Upper lobe of right lung (tissue), 1 donor: Measurements from ENCODE around the gene CCDC137. TPM values are rescaled to one million over a fixed set of nuclear protein-coding genes. Genes with fewer than 3 reads are reported as not detected.
A peak's percentile ranks its signal among the peaks of the same experiment; 100 is the strongest.

Experiments
- ATAC-seq: fragments of 200-7000 bp; cut with Tn5 transposase; one replicate; pipeline ENCODE4 v1.9.1; 2020; ENCODE audit warnings: mild to moderate bottlenecking, moderate library complexity
- DNase-seq: peaks from one replicate; pipeline ENCODE4 v3.0.0-alpha.2; 2020
- H3K27ac ChIP-seq: fragments of 200-600 bp; one replicate; pipeline ENCODE4 v1.8.0; 2022
- H3K27me3 ChIP-seq: fragments of 200-600 bp; one replicate; pipeline ENCODE4 v1.8.0; 2022; ENCODE audit warnings: mild to moderate bottlenecking
- H3K36me3 ChIP-seq: fragments of 200-600 bp; one replicate; pipeline ENCODE4 v1.8.0; 2022
- H3K4me1 ChIP-seq: fragments of 200-600 bp; one replicate; pipeline ENCODE4 v1.8.0; 2022
- H3K4me3 ChIP-seq: fragments of 200-600 bp; one replicate; pipeline ENCODE4 v1.8.0; 2022; ENCODE audit warnings: mild to moderate bottlenecking
- H3K9me3 ChIP-seq: fragments of 200-600 bp; one replicate; pipeline ENCODE4 v1.8.0; 2022
- CTCF ChIP-seq: fragments of 200-600 bp; IDR thresholded peaks from one replicate; pipeline ENCODE4 v1.8.0; 2022; ENCODE audit warnings: antibody characterized with exemption
- intact Hi-C: fragments of 100-400 bp; cut with DNase I; formaldehyde crosslinking; loops from one replicate; pipeline ENCODE4 v1.11.0; 2022
- total RNA-seq: library from RNA; stranded (reverse); fragmentation: NEBNext Ultra II Directional; extraction: Animal tissue kit (Norgen Biotek cat#: 25700); gene quantifications from one replicate; pipeline ENCODE4 v1.2.1, GENCODE V29; 2021
- donor health status: DM: no; HTN: yes; CAD: no; lungs with severe emphysema.

The CCDC137 gene
- total RNA-seq, 1 donor from 2014 or later, result 13.7 TPM

DNA sequence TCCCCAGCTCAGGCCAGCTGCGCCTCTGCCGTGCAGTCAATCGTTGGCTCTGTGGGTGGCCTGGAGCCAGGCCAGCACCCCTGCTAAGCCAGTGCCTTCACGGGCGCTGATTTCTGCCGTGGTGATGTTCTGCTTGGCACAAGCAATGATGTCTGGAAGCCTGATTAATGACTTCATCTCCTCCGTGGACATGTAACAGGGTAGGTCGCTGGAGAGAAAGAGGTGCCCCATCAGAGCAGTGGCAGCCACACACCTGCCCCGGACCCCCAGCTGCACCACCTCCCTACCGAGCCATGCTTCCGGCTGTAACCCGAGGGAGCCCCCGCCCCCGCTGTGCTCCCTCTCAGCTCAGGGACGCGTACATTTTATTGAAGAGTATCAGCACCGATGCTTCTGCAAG lies 15.1 kb downstream of the CCDC137 start:
- no peaks in the 10 kb centered on the region for H3K9me3 ChIP-seq
- TF ChIP-seq CTCF, result no peak
- DNase-seq (no peak), ATAC-seq (no peak)
- H3K4me1 ChIP-seq, result peaks cover 27% of the 10 kb centered on the region
- peaks cover 14% of the 10 kb centered on the region for H3K36me3 ChIP-seq
- no peak overlapping the region for H3K4me3 ChIP-seq
- H3K27ac ChIP-seq, result no peak overlapping the region
- no peaks in the 10 kb centered on the region for H3K27me3 ChIP-seq
- intact Hi-C loops, result no loop called here

DNA sequence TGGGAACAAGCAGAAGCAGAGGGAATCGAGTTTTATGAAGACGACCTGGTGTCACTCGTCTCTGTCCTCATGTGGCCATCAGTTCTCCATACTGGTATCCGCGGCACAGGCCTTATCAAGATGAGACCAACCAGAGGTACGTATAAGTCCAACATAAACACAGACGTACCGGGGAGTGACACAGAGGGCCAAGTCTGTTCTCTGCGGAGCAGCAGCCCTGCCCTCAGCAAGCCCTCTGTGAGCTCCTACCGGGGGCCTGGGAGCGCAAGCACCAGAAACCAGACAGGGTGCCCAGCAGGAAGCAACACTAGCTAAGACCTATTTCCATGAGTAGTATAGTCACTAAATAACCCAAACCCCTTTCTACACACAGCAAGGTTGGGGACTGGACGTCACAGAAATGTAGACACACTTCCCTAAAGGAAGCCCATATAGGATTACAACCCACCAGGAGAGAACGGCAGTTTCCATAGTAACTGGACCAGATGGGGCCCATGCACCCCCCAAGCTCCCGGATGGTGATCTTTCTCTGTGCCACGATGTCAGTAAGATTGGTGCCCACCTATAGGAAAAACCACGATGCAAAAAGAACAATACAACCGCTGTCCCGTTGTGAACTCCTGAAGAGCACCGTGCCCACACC lies 16.1 kb downstream of the CCDC137 start:
- Histone ChIP-seq H3K27me3 (no peaks in the 10 kb centered on the region), H3K9me3 (no peaks in the 10 kb centered on the region), H3K36me3 (peaks cover 24% of the 10 kb centered on the region), H3K4me1 (peaks cover 27% of the 10 kb centered on the region), H3K4me3 (peak overlapping the region; percentile 91), H3K27ac (peak overlapping the region; percentile 82)
- ATAC-seq (no peak), DNase-seq (no peak)
- intact Hi-C loops, result no loop called here
- TF ChIP-seq CTCF, result no peak

GRCh38 chr17:81683208-81683583 lies 16.7 kb downstream of the CCDC137 start:
- peaks cover 30% of the 10 kb centered on the region for H3K36me3 ChIP-seq
- H3K4me1 ChIP-seq, result peaks cover 27% of the 10 kb centered on the region
- intact Hi-C loops, result no loop called here

GRCh38 chr17:81683584-81684441 lies 17.3 kb downstream of the CCDC137 start, which contains the start of the genes ARL16 and HGS:
Gene ARL16, minus strand, starts transcription at chr17:81683797. Its CDS starts 44 bp downstream, at chr17:81683753.
Gene HGS, plus strand, starts transcription at chr17:81684011. Its CDS starts 56 bp downstream, at chr17:81684067.
- intact Hi-C loops, result no loop called here
- Histone ChIP-seq H3K27ac (peak within 1 kb of the TSS; percentile 88), H3K9me3 (no peaks in the 10 kb centered on the region), H3K4me3 (peak within 1 kb of the TSS; percentile 91), H3K36me3 (peaks cover 36% of the 10 kb centered on the region), H3K27me3 (no peaks in the 10 kb centered on the region), H3K4me1 (peaks cover 27% of the 10 kb centered on the region)
- no peak for TF ChIP-seq CTCF
- DNase-seq (peak; percentile 98), ATAC-seq (peak; percentile 98)

More at GRCh38 chr17:81683208-81683583, 16.7 kb downstream of the CCDC137 start:
- H3K9me3 ChIP-seq, result no peaks in the 10 kb centered on the region
- TF ChIP-seq CTCF, result no peak
- H3K4me3 ChIP-seq, result peak overlapping the region; percentile 91
- ATAC-seq (no peak), DNase-seq (no peak)
- no peaks in the 10 kb centered on the region for H3K27me3 ChIP-seq
- peak overlapping the region; percentile 82 for H3K27ac ChIP-seq

GRCh38 chr17:81684442-81684911 lies 17.9 kb downstream of the CCDC137 start:
- Histone ChIP-seq H3K9me3 (no peaks in the 10 kb centered on the region), H3K4me1 (peaks cover 27% of the 10 kb centered on the region), H3K27me3 (no peaks in the 10 kb centered on the region), H3K4me3 (peak overlapping the region; percentile 91), H3K36me3 (peaks cover 42% of the 10 kb centered on the region), H3K27ac (peak overlapping the region; percentile 88)
- intact Hi-C loops, result no loop called here
- ATAC-seq (no peak), DNase-seq (no peak)
- TF ChIP-seq CTCF, result no peak
